Measurements from ENCODE around the gene ANXA3. TPM values are rescaled to one million over a fixed set of nuclear protein-coding genes. Genes with fewer than 3 reads are reported as not detected.
A peak's percentile ranks its signal among the peaks of the same experiment; 100 is the strongest.

Gene ANXA3
- total RNA-seq, 3 donors from 2014 or later = 24.4 to 46.4 (median 35.5) TPM

DNA sequence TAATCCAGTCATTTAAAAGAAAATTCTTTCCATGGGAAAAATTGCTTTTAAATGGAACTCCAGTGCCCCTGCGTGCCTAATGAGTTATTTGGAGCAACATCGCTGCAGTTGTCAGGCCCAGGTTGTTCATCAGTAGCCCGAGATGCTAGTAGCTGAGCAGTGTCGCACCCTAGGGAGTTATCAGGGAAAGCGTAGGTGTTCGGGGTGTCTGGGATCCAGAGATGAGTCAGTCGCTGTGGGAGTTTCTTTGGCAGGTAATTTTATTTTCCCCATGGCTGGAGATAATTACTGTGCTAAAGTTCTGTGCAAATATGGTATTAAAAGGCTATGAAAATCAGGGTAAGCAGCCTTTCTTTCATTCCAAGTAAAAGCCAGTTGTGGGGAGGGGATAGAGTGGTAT, 49.4 kb downstream of the ANXA3 start:
- Histone ChIP-seq H3K4me1 (ENCODE audit: low read depth) (peaks cover 5% of the 10 kb centered on the region), H3K36me3 (ENCODE audit: low read depth) (no peaks in the 10 kb centered on the region), H3K9me3 (no peaks in the 10 kb centered on the region), H3K4me3 (no peak overlapping the region)
- intact Hi-C loops (cut with DNase I, micrococcal nuclease) = no loop called here
- no peak for DNase-seq
- no peak for TF ChIP-seq CTCF (IDR thresholded peaks at IDR 0.05)
- ATAC-seq = no peak

DNA sequence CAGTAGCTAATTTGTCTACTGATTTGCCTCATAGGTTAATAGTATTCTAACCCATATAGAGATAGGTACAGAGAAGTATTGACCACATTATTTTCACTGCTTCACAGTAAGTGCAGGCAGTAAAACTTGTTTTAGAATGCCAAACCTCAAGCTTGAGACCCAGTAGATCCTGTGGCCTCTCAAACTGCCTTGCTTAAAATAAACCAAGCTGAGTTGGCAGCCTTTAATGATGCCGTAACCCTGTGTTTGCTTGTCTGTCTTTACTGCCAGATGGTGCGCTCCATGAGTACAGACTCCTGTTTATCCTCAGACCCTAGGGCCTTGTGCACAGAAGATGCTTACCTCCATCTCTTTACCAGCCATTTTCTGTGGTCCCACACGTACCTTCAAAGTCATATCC, 50.8 kb downstream of the ANXA3 start:
- Histone ChIP-seq H3K9me3 (no peaks in the 10 kb centered on the region), H3K4me1 (ENCODE audit: low read depth) (no peaks in the 10 kb centered on the region), H3K36me3 (ENCODE audit: low read depth) (no peaks in the 10 kb centered on the region), H3K4me3 (no peak overlapping the region)
- ATAC-seq (peak; percentile 9), DNase-seq (no peak)
- no peak for TF ChIP-seq CTCF (IDR thresholded peaks at IDR 0.05)
- intact Hi-C loops (cut with DNase I, micrococcal nuclease) = no loop called here

GRCh38 chr4:78603384-78603783, 51.8 kb downstream of the ANXA3 start:
- DNase-seq = no peak
- TF ChIP-seq CTCF (IDR thresholded peaks at IDR 0.05) = no peak
- Histone ChIP-seq H3K4me3 (no peak overlapping the region), H3K9me3 (no peaks in the 10 kb centered on the region), H3K4me1 (ENCODE audit: low read depth) (no peaks in the 10 kb centered on the region), H3K36me3 (ENCODE audit: low read depth) (no peaks in the 10 kb centered on the region)
- intact Hi-C loops (cut with DNase I, micrococcal nuclease) = no loop called here
- no peak for ATAC-seq

DNA sequence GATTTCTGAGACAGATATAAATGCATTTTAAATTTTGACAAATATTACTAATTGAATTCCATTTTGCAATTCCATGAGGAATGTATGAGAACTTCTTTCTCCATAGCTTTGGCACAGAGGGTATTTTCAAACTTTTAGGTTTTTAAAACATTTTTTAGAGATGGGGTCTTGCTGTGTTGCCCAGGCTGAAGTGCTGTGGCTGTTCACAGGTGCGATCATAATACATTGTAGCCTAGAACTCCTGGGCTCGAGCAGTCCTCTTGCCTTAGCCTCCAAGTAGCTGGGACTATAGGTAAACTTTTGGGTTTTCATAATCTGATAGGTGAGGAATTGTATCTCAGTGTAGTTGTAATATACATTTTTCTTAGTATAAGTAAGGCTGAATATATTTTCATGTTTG, 53.4 kb downstream of the ANXA3 start:
- Histone ChIP-seq H3K9me3 (no peaks in the 10 kb centered on the region), H3K4me3 (no peak overlapping the region), H3K36me3 (ENCODE audit: low read depth) (no peaks in the 10 kb centered on the region), H3K4me1 (ENCODE audit: low read depth) (no peaks in the 10 kb centered on the region)
- intact Hi-C loops (cut with DNase I, micrococcal nuclease) = no loop called here
- no peak for TF ChIP-seq CTCF (IDR thresholded peaks at IDR 0.05)
- DNase-seq (no peak), ATAC-seq (no peak)

DNA sequence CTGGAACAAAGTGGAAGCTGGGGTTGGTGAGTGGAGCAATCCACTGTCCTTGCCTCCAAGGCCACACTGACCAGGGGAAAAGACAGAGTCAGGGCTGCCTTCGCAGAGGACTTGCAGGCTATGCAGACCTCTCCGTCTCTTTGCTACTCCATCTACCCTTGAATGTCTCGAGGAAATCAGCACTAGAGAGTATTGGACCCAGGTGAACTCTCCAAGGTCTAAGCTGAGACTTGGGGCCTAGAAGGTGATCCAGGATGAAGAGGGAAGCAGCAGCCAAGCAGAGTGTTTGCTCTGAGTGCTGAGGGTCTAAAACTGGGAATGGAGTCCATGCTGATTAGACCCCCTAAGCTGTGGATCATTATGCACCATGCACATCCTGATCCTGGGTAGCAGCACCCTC, 54.5 kb downstream of the ANXA3 start:
- intact Hi-C loops (cut with DNase I, micrococcal nuclease) = no loop called here
- H3K36me3 ChIP-seq (ENCODE audit: low read depth) = no peaks in the 10 kb centered on the region
- no peak for TF ChIP-seq CTCF (IDR thresholded peaks at IDR 0.05)
- no peaks in the 10 kb centered on the region for H3K4me1 ChIP-seq (ENCODE audit: low read depth)
- DNase-seq = no peak
- H3K4me3 ChIP-seq = no peak overlapping the region
- ATAC-seq = no peak
- H3K9me3 ChIP-seq = no peaks in the 10 kb centered on the region

GRCh38 chr4:78606530-78607095, 55.0 kb downstream of the ANXA3 start:
- no peak for TF ChIP-seq CTCF (IDR thresholded peaks at IDR 0.05)
- no peaks in the 10 kb centered on the region for H3K36me3 ChIP-seq (ENCODE audit: low read depth)
- H3K9me3 ChIP-seq = no peaks in the 10 kb centered on the region
- intact Hi-C loops (cut with DNase I, micrococcal nuclease) = no loop called here
- ATAC-seq (no peak), DNase-seq (no peak)
- no peaks in the 10 kb centered on the region for H3K4me1 ChIP-seq (ENCODE audit: low read depth)
- no peak overlapping the region for H3K4me3 ChIP-seq

All from mucosa of descending colon (tissue), 3 donors.